GM21423 (cell line): ENCODE results near the gene CPA1.

ENCODE experiments used
- ATAC-seq: cut with Tn5 transposase; IDR thresholded peaks from one replicate; pipeline ENCODE4 v1.9.1; 2021; ENCODE audit warnings: mild to moderate bottlenecking, moderate library complexity; ENCODE audit not compliant: unreplicated experiment

CPA1 gene

GRCh38 chr7:130421684-130422083, 41.4 kb downstream of the CPA1 start:
- ATAC-seq = no peak

DNA sequence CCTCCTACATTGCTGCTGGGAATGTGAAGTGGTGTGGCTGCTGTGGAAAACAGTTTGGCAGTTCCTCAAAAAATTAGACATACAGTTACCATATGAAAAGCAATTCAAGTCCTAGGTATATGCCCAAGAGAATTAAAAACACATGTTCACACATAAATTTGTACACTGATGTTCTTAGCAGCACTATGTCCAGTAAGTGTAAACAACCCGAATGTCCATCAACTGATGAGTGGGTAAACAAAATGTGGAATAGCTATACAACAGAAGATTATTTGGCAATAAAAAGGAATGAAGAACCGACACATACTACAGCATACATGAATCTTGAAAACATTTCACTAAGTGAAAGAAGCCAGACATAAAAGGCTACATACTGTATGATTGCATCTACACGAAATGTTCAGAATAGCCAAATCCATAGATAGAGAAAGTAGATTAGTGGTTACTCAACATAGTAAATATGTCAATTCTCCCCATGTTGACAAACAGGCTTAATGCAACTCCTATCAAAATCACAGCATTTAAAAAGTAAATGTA, 43.3 kb downstream of the CPA1 start:
- no peak for ATAC-seq

DNA sequence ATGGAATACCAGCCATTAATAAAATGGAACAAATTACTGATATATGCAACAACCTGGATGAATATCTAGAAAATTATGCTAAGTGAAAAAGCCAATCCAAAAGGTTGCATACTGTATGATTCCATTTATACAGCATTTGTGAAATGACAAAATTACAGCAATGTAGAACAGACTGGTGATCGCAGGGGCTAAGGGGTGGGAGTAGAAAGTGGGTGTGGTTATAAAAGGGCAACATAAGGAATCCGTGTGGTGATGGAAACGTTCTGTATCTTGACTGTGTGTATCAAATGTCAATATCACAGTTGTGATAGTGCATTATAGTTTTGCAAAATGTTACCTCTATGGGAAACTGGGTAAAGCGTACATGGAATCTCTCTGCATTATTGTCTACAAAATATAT, 45.5 kb downstream of the CPA1 start:
- no peak for ATAC-seq

GRCh38 chr7:130426564-130426963, 46.3 kb downstream of the CPA1 start:
- ATAC-seq = no peak

GRCh38 chr7:130429019-130429418, 48.7 kb downstream of the CPA1 start:
- no peak for ATAC-seq

GRCh38 chr7:130430115-130430514, 49.8 kb downstream of the CPA1 start:
- no peak for ATAC-seq

- ATAC-seq = no peak
Measured at GRCh38 chr7:130430841-130431666, 50.8 kb downstream of the CPA1 start.

- no peak for ATAC-seq
Measured at GRCh38 chr7:130432886-130433285, 52.6 kb downstream of the CPA1 start.

DNA sequence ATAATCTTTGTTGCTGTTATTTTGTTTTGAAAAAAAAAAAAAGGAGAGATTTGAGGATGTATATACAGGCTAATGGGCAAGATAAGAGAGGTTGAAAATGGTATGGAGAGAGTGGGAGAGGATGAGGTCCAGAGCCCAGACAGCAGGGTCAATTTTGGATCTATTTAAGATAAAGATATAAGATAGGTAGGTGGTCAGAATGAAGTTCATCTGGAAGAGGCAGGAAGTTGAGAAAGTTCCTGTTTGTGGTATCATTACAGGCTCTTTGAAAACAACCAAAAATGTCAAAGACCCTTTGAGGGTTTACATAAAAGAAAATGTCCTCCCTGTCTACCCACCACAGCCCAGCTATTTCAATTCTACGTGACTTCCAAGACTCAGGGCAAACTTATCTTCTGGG, 53.0 kb downstream of the CPA1 start:
- no peak for ATAC-seq

- ATAC-seq = no peak
Measured at GRCh38 chr7:130435311-130435854, 55.1 kb downstream of the CPA1 start.

GRCh38 chr7:130436253-130436652, 56.0 kb downstream of the CPA1 start:
- ATAC-seq = no peak
